K562 (cell line): ENCODE results near the gene CLC. TPM values are rescaled to one million over a fixed set of nuclear protein-coding genes. Genes with fewer than 3 reads are reported as not detected.

Experiments
- ATAC-seq: fragments of 200-7000 bp; cut with Tn5 transposase; 3 replicates; pipeline ENCODE4 v1.9.1; 2020; ENCODE audit warnings: moderate library complexity
- BruUV-seq: library from RNA; stranded (reverse); fragments of 400-500 nt; replicated peaks from 2 replicates; lab custom pipeline; 2021; lab: Mats Ljungman, UMichigan
- CTCF ChIA-PET: fragments of 300-600 bp; formaldehyde crosslinking; extraction: SDS; loops from one replicate; lab custom pipeline; 2021; ENCODE audit warnings: low intra/inter-chr PET ratio; lab: Yijun Ruan, JAX
- POLR2A ChIA-PET: fragments of 300-600, 350-650 bp; sonication (Branson Sonifier 250); formaldehyde crosslinking; extraction: SDS; loops from one replicate; lab custom pipeline; 2021; ENCODE audit warnings: antibody characterized with exemption, inconsistent platforms; lab: Yijun Ruan, JAX
- DNase-seq, 4 experiments: peaks; one replicate each; pipeline versions ENCODE4 v3.0.0 to v3.0.0-alpha.2; 2011 to 2018; ENCODE audit warnings: low spot score in 3 of 4, mixed read lengths in 3 of 4; ENCODE audit errors: extremely low read depth in 1 of 4
- FAIRE-seq: peaks from 2 replicates; lab custom pipeline; 2011; peaks lifted over from hg19 to GRCh38; lab: Jason Lieb, UNC
- H2AFZ ChIP-seq: 2 replicates; pipeline ENCODE4 v1.6.0; 2011; ENCODE audit warnings: low read depth, low read length, control low read depth, inconsistent platforms
- H3K27ac ChIP-seq: fragments of 200-600 bp; 3 replicates; pipeline ENCODE4 v1.8.0; 2011; ENCODE audit warnings: low read depth, mild to moderate bottlenecking, control low read depth, inconsistent platforms, low read length, moderate library complexity, mixed read lengths; ENCODE audit errors: extremely low read depth
- H3K27me3 ChIP-seq, 2 experiments: fragments of 300-600 bp in 1 of 2; 2 replicates in 1 of 2; 3 replicates in 1 of 2; pipeline versions ENCODE4 v1.6.0 to v1.8.0; 2011; ENCODE audit warnings: inconsistent platforms in 2 of 2, low read length in 2 of 2, mild to moderate bottlenecking in 1 of 2, mixed read lengths in 1 of 2, moderate library complexity in 1 of 2; ENCODE audit not compliant: control insufficient read depth in 2 of 2, insufficient read depth in 2 of 2
- H3K36me3 ChIP-seq: fragments of 300-600 bp; 3 replicates; pipeline ENCODE4 v1.8.0; 2011; ENCODE audit warnings: mild to moderate bottlenecking, low read length, inconsistent platforms; ENCODE audit not compliant: control insufficient read depth, insufficient read depth
- H3K4me1 ChIP-seq, 2 experiments: fragments of 200-600 bp in 1 of 2; replicated peaks in 1 of 2; 2 replicates in 1 of 2; 3 replicates in 1 of 2; pipeline versions ENCODE4 v1.5.1 to v1.8.0; 2011; ENCODE audit warnings: inconsistent platforms in 2 of 2, low read length in 2 of 2, mild to moderate bottlenecking in 1 of 2, mixed read lengths in 1 of 2, moderate library complexity in 1 of 2; ENCODE audit not compliant: control insufficient read depth in 2 of 2, insufficient read depth in 2 of 2
- H3K4me2 ChIP-seq: 2 replicates; pipeline ENCODE4 v1.6.1; 2011; ENCODE audit warnings: low read length, control low read depth, inconsistent platforms, mixed read lengths; ENCODE audit not compliant: insufficient read depth
- H3K4me3 ChIP-seq: fragments of 200-600 bp; sonication (generic), shearing (Covaris generic); 2 replicates; pipeline ENCODE4 v1.5.1; 2016; ENCODE audit warnings: control low read depth, inconsistent platforms
- H3K79me2 ChIP-seq: fragments of 200-600 bp; 3 replicates; pipeline ENCODE4 v1.8.0; 2011; ENCODE audit warnings: low read length, inconsistent platforms; ENCODE audit not compliant: control insufficient read depth, insufficient read depth
- H3K9ac ChIP-seq, 2 experiments: 2 replicates each; pipeline versions ENCODE4 v1.6.0 to v1.6.1; 2011; ENCODE audit warnings: low read depth in 2 of 2, low read length in 2 of 2, control low read depth in 1 of 2, inconsistent platforms in 1 of 2, mild to moderate bottlenecking in 1 of 2, mixed read lengths in 1 of 2; ENCODE audit not compliant: insufficient read depth in 1 of 2
- H3K9me1 ChIP-seq: one replicate; pipeline ENCODE4 v1.6.0; 2011; ENCODE audit warnings: inconsistent platforms, mild to moderate bottlenecking, low read length, moderate library complexity; ENCODE audit not compliant: control insufficient read depth, insufficient read depth
- H3K9me3 ChIP-seq: replicated peaks from 2 replicates; pipeline ENCODE4 v1.5.1; 2011; ENCODE audit warnings: low read depth, low read length, inconsistent platforms; ENCODE audit not compliant: control insufficient read depth, insufficient read depth
- H4K20me1 ChIP-seq: replicated peaks from 2 replicates; pipeline ENCODE4 v1.6.1; 2011; ENCODE audit warnings: low read length, inconsistent platforms, mixed read lengths; ENCODE audit not compliant: control insufficient read depth, insufficient read depth
- CCNT2 ChIP-seq: IDR thresholded peaks from 2 replicates; pipeline ENCODE4 v1.6.1; 2011; ENCODE audit warnings: borderline replicate concordance, low read depth, mild to moderate bottlenecking, moderate library complexity, mixed read lengths, low read length; ENCODE audit not compliant: insufficient read length; ENCODE audit errors: extremely low read depth
- CTCFL ChIP-seq: IDR thresholded peaks from 2 replicates; pipeline ENCODE4 v1.6.1; 2011; ENCODE audit warnings: borderline replicate concordance, low read depth, mild to moderate bottlenecking, moderate library complexity, low read length; ENCODE audit not compliant: insufficient read depth, poor library complexity, severe bottlenecking
- FOXK1 ChIP-seq: sonication (generic); formaldehyde crosslinking; IDR thresholded peaks from 2 replicates; pipeline ENCODE4 v1.8.0; 2022; ENCODE audit warnings: missing genetic modification reagents, mild to moderate bottlenecking, borderline replicate concordance
- FOXO4 ChIP-seq: fragments of 450-650 bp; formaldehyde crosslinking; IDR thresholded peaks from 2 replicates; pipeline ENCODE4 v1.4.0; 2020; ENCODE audit warnings: mild to moderate bottlenecking, moderate library complexity
- HMG20A ChIP-seq: fragments of 450-650 bp; formaldehyde crosslinking; conservative IDR thresholded peaks from 2 replicates; pipeline ENCODE4 v1.4.0; 2020; ENCODE audit warnings: mild to moderate bottlenecking, mixed read lengths
- L3MBTL2 ChIP-seq: fragments of 450-650 bp; IDR thresholded peaks from 2 replicates; pipeline ENCODE4 v1.6.1; 2016; ENCODE audit warnings: mild to moderate bottlenecking, moderate library complexity
- MAX ChIP-seq: sonication (generic); formaldehyde crosslinking; IDR thresholded peaks from 2 replicates; pipeline ENCODE4 v1.9.0; 2022; ENCODE audit warnings: mild to moderate bottlenecking, missing genetic modification reagents
- NR2F6 ChIP-seq: fragments of 450-650 bp; formaldehyde crosslinking; IDR thresholded peaks from 2 replicates; pipeline ENCODE4 v1.4.0; 2020; ENCODE audit warnings: mild to moderate bottlenecking
- POLR2H ChIP-seq: IDR thresholded peaks from 2 replicates; pipeline ENCODE4 v1.6.1; 2016; ENCODE audit warnings: missing genetic modification characterization, low read depth, mild to moderate bottlenecking, control low read depth, missing compliant biosample characterization, moderate library complexity
- PURB ChIP-seq: sonication (generic); formaldehyde crosslinking; IDR thresholded peaks from 2 replicates; pipeline ENCODE4 v1.9.0; 2021; ENCODE audit warnings: low read depth, mild to moderate bottlenecking, missing genetic modification reagents
- RB1 ChIP-seq: fragments of 450-650 bp; IDR thresholded peaks from 2 replicates; pipeline ENCODE4 v1.6.1; 2017; ENCODE audit warnings: low read depth, mild to moderate bottlenecking
- RBFOX2 ChIP-seq: fragments of 200-400 bp; formaldehyde crosslinking; IDR thresholded peaks from 2 replicates; pipeline ENCODE4 v1.6.1; 2017; ENCODE audit warnings: low read depth, mild to moderate bottlenecking, low read length, moderate library complexity
- SMARCB1 ChIP-seq: IDR thresholded peaks from 2 replicates; pipeline ENCODE4 v1.6.1; 2011; ENCODE audit warnings: improper control_type of control experiment, low read depth; ENCODE audit not compliant: insufficient read length
- SRSF9 ChIP-seq: fragments of 200-400 bp; formaldehyde crosslinking; IDR thresholded peaks from 2 replicates; pipeline ENCODE4 v1.6.1; 2017; ENCODE audit warnings: low read depth, low read length, borderline replicate concordance
- ZNF23 ChIP-seq: fragments of 250-450 bp; sonication (Bioruptor Pico); IDR thresholded peaks from 2 replicates; pipeline ENCODE4 v1.4.0; 2020; ENCODE audit warnings: mild to moderate bottlenecking
- ZNF253 ChIP-seq: fragments of 250-450 bp; sonication (Bioruptor Pico); conservative IDR thresholded peaks from 2 replicates; pipeline ENCODE4 v1.6.1; 2021; ENCODE audit warnings: mild to moderate bottlenecking
- ZNF398 ChIP-seq: fragments of 250-450 bp; sonication (Bioruptor Pico); IDR thresholded peaks from 2 replicates; pipeline ENCODE4 v1.8.0; 2021; ENCODE audit warnings: moderate library complexity, mild to moderate bottlenecking, inconsistent platforms
- WGBS: fragments of 100-300 bp; shearing (Covaris generic); methylation state at CpG from one replicate; pipeline ENCODE4 v1.1.6; 2016; ENCODE audit warnings: low coverage, mixed read lengths; ENCODE audit not compliant: insufficient coverage; ENCODE audit errors: missing lambda C conversion rate; 5-methylcytosine and 5-hydroxymethylcytosine counted together
- in situ Hi-C: fragments of 300-500 bp; cut with MboI; formaldehyde crosslinking; loops from 4 replicates; pipeline ENCODE4 v1.15.0; 2018; ENCODE audit warnings: inconsistent platforms, mixed read lengths
- intact Hi-C: fragments of 100-400 bp; cut with micrococcal nuclease; formaldehyde crosslinking; loops from 2 replicates; pipeline ENCODE4 v1.14.2; 2022
- polyA plus RNA-seq, 8 experiments: library from polyadenylated mRNA; depleted of rRNA in 4 of 8; stranded (reverse) in 5 of 8; unstranded in 3 of 8; fragments of >200 nt; fragmentation: Nextera tagmentation in 2 of 8; fragmentation: Illumina TruSeq in 1 of 8; extraction: Ambion mirVana in 2 of 8; extraction: Trizol in 1 of 8; gene quantifications; 2 replicates each; pipeline versions ENCODE4 v1.2.1 to v1.2.3, GENCODE V29; 2011 to 2014; ENCODE audit warnings: inconsistent platforms in 1 of 8, missing spikeins in 1 of 8
- total RNA-seq, 7 experiments: library from RNA; depleted of rRNA in 6 of 7; stranded (reverse); fragments of >200 nt in 6 of 7; fragmentation: Illumina TruSeq in 2 of 7; extraction: Trizol in 2 of 7; gene quantifications; 2 replicates each; pipeline versions ENCODE4 v1.2.1 to v1.2.3, GENCODE V29; 2011 to 2021; ENCODE audit warnings: low replicate concordance in 1 of 7

CLC gene
- total and polyA plus RNA-seq, 9 of the 15 experiments (the other 6 are each of a cell fraction or from before 2014, with no cell fraction given), result 0.44 to 1.1 (median 0.67) TPM; not detected in 3

- Histone ChIP-seq H3K4me3 (no peak overlapping the region), H3K9me1 (no peaks in the 10 kb centered on the region), H3K27me3 (peaks cover 6 to 27% of the 10 kb centered on the region in 2 experiments; a peak in 4 of 5 replicates), H2AFZ (no peak overlapping the region), H3K79me2 (no peaks in the 10 kb centered on the region), H3K27ac (no peak overlapping the region), H3K9me3 (no peaks in the 10 kb centered on the region), H3K4me1 (no peaks in the 10 kb centered on the region), H4K20me1 (no peaks in the 10 kb centered on the region), H3K4me2 (no peak overlapping the region), H3K9ac (no peak overlapping the region), H3K36me3 (no peaks in the 10 kb centered on the region)
- BruUV-seq, result no TSS peak
- CTCF ChIA-PET, result no interaction called here
- intact Hi-C loops (no loop called here), in situ Hi-C loops (no loop called here)
- FAIRE-seq (no peak), DNase-seq (no peak), ATAC-seq (no peak)
- 2% methylated on average over 5 of the region's 5 CpGs for WGBS
- POLR2A ChIA-PET, result no interaction called here
- no peak for TF ChIP-seq RB1
- TF ChIP-seq ZNF23 (CRISPR knock-in tag), result no peak
- no peak for TF ChIP-seq SRSF9
- no peak for TF ChIP-seq HMG20A (CRISPR knock-in tag)
- no peak for TF ChIP-seq L3MBTL2
- TF ChIP-seq FOXO4 (CRISPR knock-in tag), result no peak
- no peak for TF ChIP-seq POLR2H (tag)
- TF ChIP-seq ZNF398, result no peak
- TF ChIP-seq SMARCB1, result no peak
- no peak for TF ChIP-seq RBFOX2
- TF ChIP-seq NR2F6 (CRISPR knock-in tag), result no peak
- TF ChIP-seq FOXK1 (CRISPR knock-in tag), result no peak
- TF ChIP-seq CCNT2, result no peak
- TF ChIP-seq MAX (CRISPR knock-in tag), result no peak
- TF ChIP-seq ZNF253 (CRISPR knock-in tag), result no peak
- TF ChIP-seq PURB, result no peak
- TF ChIP-seq CTCFL, result no peak
These were observed 53.6 kb downstream of the CLC start for GRCh38 chr19:39684267-39684666.
